Thyroid gland (tissue), 4 donors: ENCODE data around the gene SLC17A8. TPM values are rescaled to one million over a fixed set of nuclear protein-coding genes. Genes with fewer than 3 reads are reported as not detected.

Experiments
- DNase-seq, 2 donors: peaks; one replicate each; pipeline ENCODE4 v3.0.0-alpha.2; 2019
- H3K27ac ChIP-seq, 3 donors: fragments of 200-600 bp; sonication (generic); 1 replicate in 2 of 3; 2 replicates in 1 of 3; pipeline ENCODE4 v1.5.1; 2016 to 2019; ENCODE audit warnings: mild to moderate bottlenecking in 1 of 3, moderate library complexity in 1 of 3
- H3K27me3 ChIP-seq: fragments of 200-600 bp; sonication (generic); one replicate; pipeline ENCODE4 v1.5.1; 2019
- H3K36me3 ChIP-seq, 2 donors: fragments of 200-600 bp; sonication (generic); one replicate each; pipeline ENCODE4 v1.5.1; 2016 to 2019
- H3K4me1 ChIP-seq, 2 donors: fragments of 200-600 bp; sonication (generic); one replicate each; pipeline ENCODE4 v1.5.1; 2017 to 2019
- H3K4me3 ChIP-seq, 3 donors: fragments of 200-600 bp; sonication (generic); replicated peaks in 1 of 3; 1 replicate in 2 of 3; 2 replicates in 1 of 3; pipeline ENCODE4 v1.5.1; 2016; ENCODE audit warnings: mild to moderate bottlenecking in 1 of 3
- H3K9me3 ChIP-seq: fragments of 200-600 bp; sonication (generic); one replicate; pipeline ENCODE4 v1.5.1; 2017
- POLR2A ChIP-seq, 2 donors: fragments of 450-650 bp; IDR thresholded peaks; one replicate each; pipeline ENCODE4 v1.6.1; 2017; ENCODE audit warnings: antibody characterized with exemption in 2 of 2, mild to moderate bottlenecking in 2 of 2, moderate library complexity in 1 of 2
- WGBS, 2 donors: methylation state at CpG; one replicate each; pipeline ENCODE4 v1.1.5; 2017; 5-methylcytosine and 5-hydroxymethylcytosine counted together
- intact Hi-C: fragments of 100-400 bp; cut with DNase I; formaldehyde crosslinking; loops from one replicate; pipeline ENCODE4 v1.15.1; 2023
- total RNA-seq, 4 donors: library from RNA; depleted of rRNA; stranded (reverse); fragments of >200 nt; gene quantifications; one replicate each; pipeline ENCODE4 v1.2.3, GENCODE V29; 2016
- TF ChIP-seq, protein P1 (sequence below), 6 experiments: fragments of 200-600 bp in 3 of 6; fragments of 450-650 bp in 3 of 6; sonication (generic) in 3 of 6; IDR thresholded peaks; one replicate each; pipeline ENCODE4 v1.5.1; 2016 to 2019; ENCODE audit warnings: antibody characterized with exemption in 6 of 6, mild to moderate bottlenecking in 2 of 6, inconsistent platforms in 1 of 6, moderate library complexity in 1 of 6

Gene SLC17A8
- total RNA-seq, 4 donors from 2014 or later, result not detected

DNA sequence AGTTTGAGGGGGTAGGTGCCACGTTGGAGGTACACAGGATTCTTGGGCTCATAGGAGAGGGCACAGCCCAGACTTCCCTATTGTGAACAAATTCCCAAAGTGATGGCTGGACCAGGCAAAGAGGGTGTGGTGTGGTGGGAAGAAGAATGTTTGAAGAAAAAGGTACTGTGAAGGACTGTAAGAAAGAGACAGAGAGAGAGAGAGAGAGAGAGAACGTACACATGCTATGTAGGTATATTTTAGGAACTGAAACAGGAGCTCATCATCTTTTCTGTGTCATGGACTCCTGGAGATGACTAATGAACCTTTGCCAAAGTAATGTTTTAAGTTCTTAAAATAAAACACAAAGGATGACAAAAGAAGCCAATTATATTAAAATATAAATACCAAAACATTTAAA lies 24.5 kb downstream of the SLC17A8 start:
- Histone ChIP-seq H3K27ac (no peak overlapping the region), H3K4me3 (no peak overlapping the region), H3K27me3 (no peaks in the 10 kb centered on the region), H3K36me3 (no peaks in the 10 kb centered on the region), H3K9me3 (no peaks in the 10 kb centered on the region), H3K4me1 (no peaks in the 10 kb centered on the region)
- WGBS, 2 donors, result 74 to 76% methylated on average over 2 of the region's 2 CpGs
- intact Hi-C loops, result no loop called here
- no peak for DNase-seq
- TF ChIP-seq, protein P1, sequence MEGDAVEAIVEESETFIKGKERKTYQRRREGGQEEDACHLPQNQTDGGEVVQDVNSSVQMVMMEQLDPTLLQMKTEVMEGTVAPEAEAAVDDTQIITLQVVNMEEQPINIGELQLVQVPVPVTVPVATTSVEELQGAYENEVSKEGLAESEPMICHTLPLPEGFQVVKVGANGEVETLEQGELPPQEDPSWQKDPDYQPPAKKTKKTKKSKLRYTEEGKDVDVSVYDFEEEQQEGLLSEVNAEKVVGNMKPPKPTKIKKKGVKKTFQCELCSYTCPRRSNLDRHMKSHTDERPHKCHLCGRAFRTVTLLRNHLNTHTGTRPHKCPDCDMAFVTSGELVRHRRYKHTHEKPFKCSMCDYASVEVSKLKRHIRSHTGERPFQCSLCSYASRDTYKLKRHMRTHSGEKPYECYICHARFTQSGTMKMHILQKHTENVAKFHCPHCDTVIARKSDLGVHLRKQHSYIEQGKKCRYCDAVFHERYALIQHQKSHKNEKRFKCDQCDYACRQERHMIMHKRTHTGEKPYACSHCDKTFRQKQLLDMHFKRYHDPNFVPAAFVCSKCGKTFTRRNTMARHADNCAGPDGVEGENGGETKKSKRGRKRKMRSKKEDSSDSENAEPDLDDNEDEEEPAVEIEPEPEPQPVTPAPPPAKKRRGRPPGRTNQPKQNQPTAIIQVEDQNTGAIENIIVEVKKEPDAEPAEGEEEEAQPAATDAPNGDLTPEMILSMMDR (IDR thresholded peaks at IDR 0.05), result no peak
- no peak for TF ChIP-seq POLR2A (IDR thresholded peaks at IDR 0.05)

DNA sequence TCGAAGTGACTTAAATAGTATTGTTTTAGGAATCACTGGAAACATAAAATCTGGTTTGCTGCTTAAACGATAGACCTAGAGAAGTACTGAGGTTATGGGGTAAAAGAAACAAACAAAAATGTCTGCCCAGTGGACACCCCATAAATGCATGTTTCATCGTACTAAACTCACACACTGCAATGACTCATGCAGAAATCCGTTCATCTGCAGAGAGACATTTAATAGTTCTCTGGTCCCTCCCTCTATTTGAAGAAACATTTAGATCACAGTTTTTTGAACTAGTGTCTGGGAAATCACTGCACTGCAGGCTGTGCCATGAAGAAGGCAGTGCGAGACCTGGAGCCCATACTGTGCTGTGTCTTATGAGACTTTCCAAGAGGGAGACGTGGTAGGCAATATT lies 25.5 kb downstream of the SLC17A8 start:
- no peak for TF ChIP-seq POLR2A (IDR thresholded peaks at IDR 0.05)
- TF ChIP-seq, protein P1 (IDR thresholded peaks at IDR 0.05), result no peak
- Histone ChIP-seq H3K27me3 (no peaks in the 10 kb centered on the region), H3K4me3 (no peak overlapping the region), H3K27ac (no peak overlapping the region), H3K4me1 (no peaks in the 10 kb centered on the region), H3K9me3 (no peaks in the 10 kb centered on the region), H3K36me3 (no peaks in the 10 kb centered on the region)
- 77 to 86% methylated on average over 6 of the region's 6 CpGs for WGBS, 2 donors
- no peak for DNase-seq
- intact Hi-C loops, result no loop called here

DNA sequence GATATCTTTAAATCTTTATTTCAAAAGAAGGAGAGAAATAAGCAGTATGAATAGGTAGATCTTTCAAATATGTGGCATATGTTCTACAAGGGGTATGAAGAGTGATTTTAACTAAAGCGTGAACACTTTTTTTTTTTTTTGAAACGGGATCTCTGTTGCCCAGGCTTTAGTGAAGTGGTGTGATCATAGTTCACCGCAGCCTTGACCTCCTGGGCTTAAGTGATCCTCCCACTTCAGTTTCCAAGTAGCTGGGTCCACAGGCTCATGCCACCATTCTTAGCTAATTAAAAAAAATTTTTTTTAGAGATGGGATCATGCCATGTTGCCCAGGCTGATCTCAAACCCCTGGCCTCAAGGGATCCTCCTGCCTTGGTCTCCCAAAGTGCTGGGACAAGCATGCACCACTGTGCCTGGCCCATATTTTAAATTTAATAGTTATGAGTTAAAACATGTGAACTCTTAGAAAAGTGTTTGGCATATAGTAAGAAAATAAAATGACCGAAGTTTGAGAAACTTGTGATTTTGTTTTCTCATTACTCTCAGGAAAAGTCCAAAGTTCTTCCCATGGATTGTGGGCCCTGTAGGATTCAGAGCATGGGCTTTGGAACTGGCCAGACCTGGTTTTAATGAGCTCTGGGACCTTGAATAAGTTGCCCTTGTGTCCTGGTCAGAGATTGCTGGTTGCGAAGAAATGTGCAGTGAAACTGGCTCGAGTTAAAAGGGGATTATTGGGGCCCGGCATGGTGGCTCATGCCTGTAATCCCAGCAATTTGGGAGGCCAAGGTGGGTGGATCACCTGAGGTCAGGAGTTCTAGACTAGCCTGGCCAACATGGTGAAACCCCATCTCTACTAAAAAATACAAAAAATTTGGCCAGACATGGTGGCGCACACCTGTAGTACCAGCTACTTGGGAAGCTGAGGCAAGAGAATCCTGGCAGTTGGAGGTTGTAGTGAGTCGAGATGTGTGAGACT lies 27.0 kb downstream of the SLC17A8 start:
- Histone ChIP-seq H3K36me3 (no peaks in the 10 kb centered on the region), H3K9me3 (no peaks in the 10 kb centered on the region), H3K4me3 (no peak overlapping the region), H3K27me3 (no peaks in the 10 kb centered on the region), H3K27ac (no peak overlapping the region), H3K4me1 (no peaks in the 10 kb centered on the region)
- intact Hi-C loops, result no loop called here
- no peak for DNase-seq
- TF ChIP-seq, protein P1 (IDR thresholded peaks at IDR 0.05), result no peak
- TF ChIP-seq POLR2A (IDR thresholded peaks at IDR 0.05), result no peak
- WGBS, 2 donors, result 77 to 78% methylated on average over 9 of the region's 9 CpGs

DNA sequence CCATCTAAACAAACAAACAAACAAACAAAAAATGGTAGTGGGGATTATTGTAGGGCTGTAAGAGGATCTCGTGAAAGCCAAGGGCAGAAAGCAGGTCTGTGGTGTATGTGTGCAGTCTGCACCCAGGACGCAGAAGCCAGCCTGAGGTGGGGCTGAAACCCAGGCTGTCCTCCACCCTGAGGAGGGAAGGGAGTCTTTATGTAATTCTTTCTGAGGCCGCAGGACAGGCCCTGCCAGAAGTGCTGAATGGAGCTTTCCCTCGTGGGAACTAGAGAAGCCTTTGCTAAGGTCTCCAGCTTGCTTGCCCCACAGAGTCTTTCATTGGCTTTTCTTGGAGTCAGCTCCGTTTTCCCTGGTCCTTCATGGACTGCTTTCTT lies 27.7 kb downstream of the SLC17A8 start:
- WGBS, 2 donors, result 74 to 82% methylated on average over 5 of the region's 5 CpGs
- H3K27me3 ChIP-seq, result no peaks in the 10 kb centered on the region
- no peaks in the 10 kb centered on the region for H3K4me1 ChIP-seq
- no peak overlapping the region for H3K4me3 ChIP-seq
- H3K9me3 ChIP-seq, result no peaks in the 10 kb centered on the region
- no peak overlapping the region for H3K27ac ChIP-seq
- DNase-seq, result no peak
- H3K36me3 ChIP-seq, result no peaks in the 10 kb centered on the region
- TF ChIP-seq, protein P1 (IDR thresholded peaks at IDR 0.05), result no peak
- no peak for TF ChIP-seq POLR2A (IDR thresholded peaks at IDR 0.05)
- intact Hi-C loops, result no loop called here

DNA sequence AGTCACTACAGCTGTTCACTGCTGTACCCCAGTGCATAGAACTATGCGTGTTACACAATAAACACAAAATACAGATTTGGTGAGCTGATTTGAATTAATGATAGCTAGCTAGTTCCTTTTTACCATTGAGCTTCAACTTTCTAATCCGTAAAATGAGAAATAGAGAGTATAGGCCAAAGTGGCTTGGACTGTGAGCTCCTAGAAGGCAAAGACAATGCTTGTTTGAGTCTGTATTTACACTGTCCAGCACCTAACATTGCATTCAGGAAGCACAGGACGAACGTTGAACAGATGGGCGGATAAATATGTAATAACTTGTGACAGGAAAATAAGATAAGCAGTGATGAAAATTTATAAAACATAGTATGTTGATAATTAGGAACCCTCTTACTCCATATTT lies 31.5 kb downstream of the SLC17A8 start:
- no peak overlapping the region for H3K27ac ChIP-seq
- no peaks in the 10 kb centered on the region for H3K36me3 ChIP-seq
- no peak overlapping the region for H3K4me3 ChIP-seq
- intact Hi-C loops, result no loop called here
- DNase-seq, result no peak
- no peaks in the 10 kb centered on the region for H3K9me3 ChIP-seq
- no peaks in the 10 kb centered on the region for H3K27me3 ChIP-seq
- H3K4me1 ChIP-seq, result no peaks in the 10 kb centered on the region
- TF ChIP-seq, protein P1 (IDR thresholded peaks at IDR 0.05), result no peak
- no peak for TF ChIP-seq POLR2A (IDR thresholded peaks at IDR 0.05)
- 86 to 89% methylated on average over 5 of the region's 5 CpGs for WGBS, 2 donors
